KMS-11 (cell line): ENCODE results near the gene TCF7L2.

Experiments used
- H2AFZ ChIP-seq: fragments of 200-600 bp; sonication (generic); 2 replicates; pipeline ENCODE4 v1.6.1; 2016; ENCODE audit warnings: antibody characterized with exemption, mixed run types, low read depth
- H3K27ac ChIP-seq: fragments of 200-600 bp; sonication (generic); 2 replicates; pipeline ENCODE4 v1.6.1; 2016; ENCODE audit warnings: mild to moderate bottlenecking, mixed run types
- H3K27me3 ChIP-seq: fragments of 200-600 bp; sonication (generic); 2 replicates; pipeline ENCODE4 v1.6.1; 2017; ENCODE audit warnings: mild to moderate bottlenecking, low read depth, mixed run types, moderate library complexity; ENCODE audit not compliant: insufficient read depth
- H3K36me3 ChIP-seq: fragments of 200-600 bp; sonication (generic); 2 replicates; pipeline ENCODE4 v1.6.1; 2017; ENCODE audit warnings: mild to moderate bottlenecking, mixed run types; ENCODE audit not compliant: insufficient read depth
- H3K4me1 ChIP-seq: fragments of 200-600 bp; sonication (generic); 2 replicates; pipeline ENCODE4 v1.6.1; 2016; ENCODE audit warnings: mild to moderate bottlenecking, low read depth, mixed run types; ENCODE audit not compliant: poor library complexity, severe bottlenecking
- H3K4me2 ChIP-seq: fragments of 200-600 bp; sonication (generic); 2 replicates; pipeline ENCODE4 v1.7.0; 2016; ENCODE audit warnings: mild to moderate bottlenecking, mixed run types
- H3K4me3 ChIP-seq: fragments of 200-600 bp; sonication (generic); IDR thresholded peaks from 2 replicates; pipeline ENCODE4 v1.6.1; 2017; ENCODE audit warnings: low read depth, low read length, mixed read lengths; ENCODE audit not compliant: insufficient read depth
- H3K79me2 ChIP-seq: fragments of 200-600 bp; sonication (generic); 2 replicates; pipeline ENCODE4 v1.6.1; 2016; ENCODE audit warnings: low read depth, mixed run types; ENCODE audit not compliant: insufficient read depth
- H3K9ac ChIP-seq: fragments of 200-600 bp; sonication (generic); 2 replicates; pipeline ENCODE4 v1.6.1; 2016; ENCODE audit warnings: mild to moderate bottlenecking, mixed run types
- H4K20me1 ChIP-seq: fragments of 200-600 bp; sonication (generic); 2 replicates; pipeline ENCODE4 v1.6.1; 2016; ENCODE audit warnings: mild to moderate bottlenecking, mixed run types; ENCODE audit not compliant: insufficient read depth
- TF ChIP-seq, protein P1 (sequence below): fragments of 200-600 bp; sonication (generic); conservative IDR thresholded peaks from 2 replicates; pipeline ENCODE4 v1.6.1; 2017; ENCODE audit warnings: low read depth, mild to moderate bottlenecking, antibody characterized with exemption, low read length, moderate library complexity, mixed read lengths

TCF7L2 gene

DNA sequence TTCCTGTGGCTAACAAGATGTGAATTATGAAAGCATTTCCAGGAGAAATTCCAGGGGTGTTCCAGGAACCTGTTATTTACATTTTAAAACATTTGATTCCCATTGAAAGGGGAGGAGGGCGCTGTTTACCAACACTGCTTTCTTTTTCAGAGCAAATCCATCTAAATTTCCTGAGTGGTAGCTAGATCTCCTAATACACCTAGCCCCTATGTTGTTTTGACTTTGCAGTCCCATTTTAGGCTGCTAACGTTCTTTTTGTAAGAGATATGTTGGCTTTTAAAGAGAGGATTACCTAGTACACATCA lies 130.8 kb downstream of the TCF7L2 start:
- Histone ChIP-seq H3K27me3 (no peaks in the 10 kb centered on the region), H3K4me1 (no peaks in the 10 kb centered on the region), H4K20me1 (no peaks in the 10 kb centered on the region), H2AFZ (no peak overlapping the region), H3K79me2 (no peaks in the 10 kb centered on the region), H3K27ac (no peak overlapping the region), H3K9ac (no peak overlapping the region), H3K4me2 (no peak overlapping the region), H3K36me3 (no peaks in the 10 kb centered on the region), H3K4me3 (no peak overlapping the region)
- TF ChIP-seq, protein P1, sequence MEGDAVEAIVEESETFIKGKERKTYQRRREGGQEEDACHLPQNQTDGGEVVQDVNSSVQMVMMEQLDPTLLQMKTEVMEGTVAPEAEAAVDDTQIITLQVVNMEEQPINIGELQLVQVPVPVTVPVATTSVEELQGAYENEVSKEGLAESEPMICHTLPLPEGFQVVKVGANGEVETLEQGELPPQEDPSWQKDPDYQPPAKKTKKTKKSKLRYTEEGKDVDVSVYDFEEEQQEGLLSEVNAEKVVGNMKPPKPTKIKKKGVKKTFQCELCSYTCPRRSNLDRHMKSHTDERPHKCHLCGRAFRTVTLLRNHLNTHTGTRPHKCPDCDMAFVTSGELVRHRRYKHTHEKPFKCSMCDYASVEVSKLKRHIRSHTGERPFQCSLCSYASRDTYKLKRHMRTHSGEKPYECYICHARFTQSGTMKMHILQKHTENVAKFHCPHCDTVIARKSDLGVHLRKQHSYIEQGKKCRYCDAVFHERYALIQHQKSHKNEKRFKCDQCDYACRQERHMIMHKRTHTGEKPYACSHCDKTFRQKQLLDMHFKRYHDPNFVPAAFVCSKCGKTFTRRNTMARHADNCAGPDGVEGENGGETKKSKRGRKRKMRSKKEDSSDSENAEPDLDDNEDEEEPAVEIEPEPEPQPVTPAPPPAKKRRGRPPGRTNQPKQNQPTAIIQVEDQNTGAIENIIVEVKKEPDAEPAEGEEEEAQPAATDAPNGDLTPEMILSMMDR = no peak

DNA sequence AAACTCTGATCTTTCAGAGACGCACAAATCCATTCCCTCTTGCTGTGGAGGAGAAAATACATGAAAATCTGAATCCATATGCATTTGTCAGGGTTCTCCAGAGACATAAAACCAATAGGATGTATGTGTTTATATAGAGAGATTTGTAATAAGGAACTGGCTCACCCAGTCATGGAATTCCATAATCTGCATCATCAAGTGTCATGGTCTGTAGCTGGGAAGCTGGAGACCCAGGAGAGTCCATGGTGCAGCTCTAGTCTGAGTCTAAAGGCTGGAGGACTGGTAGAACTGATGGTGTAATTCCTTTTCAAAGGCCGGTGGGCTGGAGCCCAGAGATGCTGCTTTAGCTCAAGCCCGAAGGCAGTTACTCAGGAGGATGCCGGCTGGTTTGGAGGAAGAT lies 134.0 kb downstream of the TCF7L2 start:
- Histone ChIP-seq H3K4me2 (no peak overlapping the region), H3K27ac (no peak overlapping the region), H3K79me2 (no peaks in the 10 kb centered on the region), H3K9ac (no peak overlapping the region), H3K4me3 (no peak overlapping the region), H2AFZ (no peak overlapping the region), H3K27me3 (no peaks in the 10 kb centered on the region), H3K36me3 (no peaks in the 10 kb centered on the region), H4K20me1 (no peaks in the 10 kb centered on the region), H3K4me1 (no peaks in the 10 kb centered on the region)
- TF ChIP-seq, protein P1 = no peak

DNA sequence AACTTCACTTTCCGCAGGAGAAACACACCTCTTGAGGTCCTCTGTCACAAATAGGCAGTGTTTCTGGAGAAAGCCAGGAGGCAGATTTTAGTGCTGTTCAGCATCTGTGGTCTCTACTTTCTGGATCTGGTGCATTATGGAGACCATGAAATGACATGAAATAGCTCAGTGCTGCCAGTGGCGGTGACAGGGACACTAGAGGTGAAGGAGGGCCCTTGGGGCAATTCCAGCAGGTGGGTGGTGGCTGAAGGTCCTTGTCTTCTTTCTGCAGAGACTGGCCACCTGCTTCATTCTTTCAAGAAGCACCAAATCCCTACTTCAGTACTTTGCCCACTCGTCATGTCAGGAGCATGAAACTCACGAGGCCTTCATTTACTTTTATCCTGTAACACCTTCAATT lies 135.7 kb downstream of the TCF7L2 start:
- no peak overlapping the region for H3K4me3 ChIP-seq
- no peaks in the 10 kb centered on the region for H3K79me2 ChIP-seq
- no peak overlapping the region for H3K9ac ChIP-seq
- no peaks in the 10 kb centered on the region for H3K36me3 ChIP-seq
- TF ChIP-seq, protein P1 = no peak
- no peaks in the 10 kb centered on the region for H3K27me3 ChIP-seq
- H3K4me1 ChIP-seq = no peaks in the 10 kb centered on the region
- H2AFZ ChIP-seq = no peak overlapping the region
- no peak overlapping the region for H3K4me2 ChIP-seq
- no peak overlapping the region for H3K27ac ChIP-seq
- no peaks in the 10 kb centered on the region for H4K20me1 ChIP-seq

DNA sequence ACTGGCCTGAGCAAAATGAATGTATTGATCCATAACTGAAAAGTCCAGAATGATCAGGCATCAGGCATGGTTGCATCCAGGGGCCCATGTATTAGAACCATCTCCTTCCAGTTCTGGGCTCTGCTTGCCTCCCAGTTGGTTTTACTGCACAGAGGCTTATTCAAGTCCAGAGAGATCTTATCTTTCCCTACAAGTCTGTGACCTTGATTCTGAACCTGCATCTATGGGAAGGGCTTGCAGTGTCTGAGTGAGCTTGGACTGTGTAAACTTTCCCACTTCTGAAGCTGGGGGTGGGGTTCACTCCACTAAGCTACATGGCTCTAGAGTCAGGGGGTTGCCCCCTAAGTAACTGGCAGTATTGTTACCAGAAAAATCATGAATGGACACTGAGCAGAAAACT lies 136.2 kb downstream of the TCF7L2 start:
- TF ChIP-seq, protein P1 = no peak
- no peaks in the 10 kb centered on the region for H3K27me3 ChIP-seq
- H3K27ac ChIP-seq = no peak overlapping the region
- no peaks in the 10 kb centered on the region for H3K79me2 ChIP-seq
- H4K20me1 ChIP-seq = no peaks in the 10 kb centered on the region
- no peak overlapping the region for H2AFZ ChIP-seq
- H3K36me3 ChIP-seq = no peaks in the 10 kb centered on the region
- no peak overlapping the region for H3K4me3 ChIP-seq
- no peaks in the 10 kb centered on the region for H3K4me1 ChIP-seq
- no peak overlapping the region for H3K9ac ChIP-seq
- no peak overlapping the region for H3K4me2 ChIP-seq
